Skeletal muscle tissue (tissue), 4 donors: ENCODE measurements around the gene SH3BP4. TPM values are rescaled to one million over a fixed set of nuclear protein-coding genes. Genes with fewer than 3 reads are reported as not detected.

Experiments
- H3K27ac ChIP-seq: one replicate; pipeline ENCODE4 v1.7.0; 2013; ENCODE audit warnings: mild to moderate bottlenecking, low read depth, low read length, inconsistent platforms
- H3K27me3 ChIP-seq, 3 donors: one replicate each; pipeline ENCODE4 v1.7.0; 2013; ENCODE audit warnings: low read length in 3 of 3; ENCODE audit not compliant: control insufficient read depth in 3 of 3, insufficient read depth in 3 of 3
- H3K36me3 ChIP-seq, 3 donors: one replicate each; pipeline ENCODE4 v1.7.0; 2013; ENCODE audit warnings: low read length in 3 of 3; ENCODE audit not compliant: control insufficient read depth in 3 of 3, insufficient read depth in 3 of 3
- H3K4me1 ChIP-seq, 3 donors: one replicate each; pipeline ENCODE4 v1.7.0; 2013; ENCODE audit warnings: low read length in 3 of 3, mild to moderate bottlenecking in 3 of 3; ENCODE audit not compliant: control insufficient read depth in 3 of 3, insufficient read depth in 3 of 3
- H3K4me3 ChIP-seq, 3 donors: one replicate each; pipeline ENCODE4 v1.7.0; 2013; ENCODE audit warnings: low read length in 3 of 3
- H3K9ac ChIP-seq, 3 donors: one replicate each; pipeline ENCODE4 v1.7.0; 2013; ENCODE audit warnings: low read length in 3 of 3, mild to moderate bottlenecking in 3 of 3, moderate library complexity in 2 of 3, low read depth in 1 of 3
- H3K9me3 ChIP-seq, 3 donors: one replicate each; pipeline ENCODE4 v1.7.0; 2013; ENCODE audit warnings: low read length in 3 of 3; ENCODE audit not compliant: control insufficient read depth in 3 of 3
- total RNA-seq: library from RNA; depleted of rRNA; stranded (reverse); fragments of >200 nt; gene quantifications from one replicate; pipeline ENCODE4 v1.2.3, GENCODE V29; 2014
- donor health status: Osteomylitis.

Gene SH3BP4
- 8.9 TPM for total RNA-seq

GRCh38 chr2:234951664-234952269 lies at the start of gene SH3BP4:
Gene SH3BP4 (plus strand): TSS chr2:234952017. CDS start chr2:235035003, 82,986 bp downstream.
- H3K27ac ChIP-seq = peak within 1 kb of the TSS; percentile 47
- H3K27me3 ChIP-seq = peaks cover 0 to 24% (median 7%) of the 10 kb centered on the region in 3 donors
- no peaks in the 10 kb centered on the region for H3K9me3 ChIP-seq
- peak within 1 kb of the TSS; percentile 57 to 79 (median 67) for H3K9ac ChIP-seq
- no peaks in the 10 kb centered on the region for H3K36me3 ChIP-seq
- peak within 1 kb of the TSS; percentile 67 to 76 (median 70) for H3K4me3 ChIP-seq
- H3K4me1 ChIP-seq = peaks cover 14 to 20% (median 15%) of the 10 kb centered on the region in 3 donors

- no peaks in the 10 kb centered on the region for H3K9me3 ChIP-seq
- no peak overlapping the region for H3K4me3 ChIP-seq
- H3K36me3 ChIP-seq = no peaks in the 10 kb centered on the region
- no peaks in the 10 kb centered on the region for H3K4me1 ChIP-seq
- H3K27ac ChIP-seq = no peak overlapping the region
- H3K27me3 ChIP-seq = no peaks in the 10 kb centered on the region
- H3K9ac ChIP-seq = no peak overlapping the region
These were observed 47.0 kb upstream of the SH3BP4 start for GRCh38 chr2:234904785-234905184.

GRCh38 chr2:234905547-234906265 lies 46.1 kb upstream of the SH3BP4 start:
- Histone ChIP-seq H3K27ac (no peak overlapping the region), H3K4me1 (no peaks in the 10 kb centered on the region), H3K4me3 (no peak overlapping the region), H3K9me3 (no peaks in the 10 kb centered on the region), H3K9ac (no peak overlapping the region), H3K27me3 (no peaks in the 10 kb centered on the region), H3K36me3 (no peaks in the 10 kb centered on the region)

GRCh38 chr2:234910186-234910679 lies 41.6 kb upstream of the SH3BP4 start:
- no peak overlapping the region for H3K9ac ChIP-seq
- no peaks in the 10 kb centered on the region for H3K36me3 ChIP-seq
- no peaks in the 10 kb centered on the region for H3K4me1 ChIP-seq
- H3K4me3 ChIP-seq = no peak overlapping the region
- H3K27me3 ChIP-seq = no peaks in the 10 kb centered on the region
- no peaks in the 10 kb centered on the region for H3K9me3 ChIP-seq
- H3K27ac ChIP-seq = no peak overlapping the region

- Histone ChIP-seq H3K27ac (no peak overlapping the region), H3K36me3 (no peaks in the 10 kb centered on the region), H3K4me1 (no peaks in the 10 kb centered on the region), H3K9ac (no peak overlapping the region), H3K4me3 (no peak overlapping the region), H3K27me3 (no peaks in the 10 kb centered on the region), H3K9me3 (no peaks in the 10 kb centered on the region)
These were observed 40.5 kb upstream of the SH3BP4 start for GRCh38 chr2:234911271-234911670.

- Histone ChIP-seq H3K9ac (no peak overlapping the region), H3K27ac (no peak overlapping the region), H3K9me3 (no peaks in the 10 kb centered on the region), H3K27me3 (no peaks in the 10 kb centered on the region), H3K4me3 (no peak overlapping the region), H3K4me1 (no peaks in the 10 kb centered on the region), H3K36me3 (no peaks in the 10 kb centered on the region)
These were observed 39.4 kb upstream of the SH3BP4 start for GRCh38 chr2:234912437-234912836.

GRCh38 chr2:234913208-234913626 lies 38.6 kb upstream of the SH3BP4 start:
- Histone ChIP-seq H3K9ac (no peak overlapping the region), H3K27ac (no peak overlapping the region), H3K36me3 (no peaks in the 10 kb centered on the region), H3K4me3 (no peak overlapping the region), H3K27me3 (no peaks in the 10 kb centered on the region), H3K4me1 (no peaks in the 10 kb centered on the region), H3K9me3 (no peaks in the 10 kb centered on the region)

GRCh38 chr2:234914371-234915154 lies 37.3 kb upstream of the SH3BP4 start:
- Histone ChIP-seq H3K4me3 (no peak overlapping the region), H3K27ac (no peak overlapping the region), H3K27me3 (no peaks in the 10 kb centered on the region), H3K36me3 (no peaks in the 10 kb centered on the region), H3K9me3 (no peaks in the 10 kb centered on the region), H3K9ac (no peak overlapping the region), H3K4me1 (no peaks in the 10 kb centered on the region)

- H3K9ac ChIP-seq = no peak overlapping the region
- H3K27me3 ChIP-seq = no peaks in the 10 kb centered on the region
- no peaks in the 10 kb centered on the region for H3K36me3 ChIP-seq
- no peak overlapping the region for H3K4me3 ChIP-seq
- H3K27ac ChIP-seq = no peak overlapping the region
- H3K4me1 ChIP-seq = no peaks in the 10 kb centered on the region
- H3K9me3 ChIP-seq = no peaks in the 10 kb centered on the region
These were observed 35.1 kb upstream of the SH3BP4 start for GRCh38 chr2:234916674-234917073.
